WTC11 (cell line): ENCODE measurements around the gene COPE.

Experiments
- AFF4 ChIP-seq: sonication (generic); formaldehyde crosslinking; IDR thresholded peaks from 2 replicates; pipeline ENCODE4 v1.8.1; 2023; ENCODE audit warnings: mild to moderate bottlenecking, missing genetic modification reagents, borderline replicate concordance
- CTCF ChIP-seq: fragments of 200-600 bp; IDR thresholded peaks from 2 replicates; pipeline ENCODE4 v1.8.0; 2022; ENCODE audit warnings: antibody characterized with exemption
- NR3C1 ChIP-seq: sonication (generic); formaldehyde crosslinking; conservative IDR thresholded peaks from 2 replicates; pipeline ENCODE4 v1.8.1; 2023; ENCODE audit warnings: low read depth, mild to moderate bottlenecking, missing genetic modification reagents
- TP53 ChIP-seq: sonication (generic); formaldehyde crosslinking; IDR thresholded peaks from 2 replicates; pipeline ENCODE4 v1.8.1; 2023; ENCODE audit warnings: mild to moderate bottlenecking, missing genetic modification reagents
- ZNF121 ChIP-seq: sonication (generic); formaldehyde crosslinking; IDR thresholded peaks from 2 replicates; pipeline ENCODE4 v1.8.0; 2023; ENCODE audit warnings: missing genetic modification reagents
- TF ChIP-seq, protein P1 (sequence below): sonication (generic); formaldehyde crosslinking; IDR thresholded peaks from 2 replicates; pipeline ENCODE4 v1.8.1; 2023; ENCODE audit warnings: mild to moderate bottlenecking, missing genetic modification reagents

GRCh38 chr19:18943465-18943864 lies 24.3 kb upstream of the COPE start:
- TF ChIP-seq, protein P1, sequence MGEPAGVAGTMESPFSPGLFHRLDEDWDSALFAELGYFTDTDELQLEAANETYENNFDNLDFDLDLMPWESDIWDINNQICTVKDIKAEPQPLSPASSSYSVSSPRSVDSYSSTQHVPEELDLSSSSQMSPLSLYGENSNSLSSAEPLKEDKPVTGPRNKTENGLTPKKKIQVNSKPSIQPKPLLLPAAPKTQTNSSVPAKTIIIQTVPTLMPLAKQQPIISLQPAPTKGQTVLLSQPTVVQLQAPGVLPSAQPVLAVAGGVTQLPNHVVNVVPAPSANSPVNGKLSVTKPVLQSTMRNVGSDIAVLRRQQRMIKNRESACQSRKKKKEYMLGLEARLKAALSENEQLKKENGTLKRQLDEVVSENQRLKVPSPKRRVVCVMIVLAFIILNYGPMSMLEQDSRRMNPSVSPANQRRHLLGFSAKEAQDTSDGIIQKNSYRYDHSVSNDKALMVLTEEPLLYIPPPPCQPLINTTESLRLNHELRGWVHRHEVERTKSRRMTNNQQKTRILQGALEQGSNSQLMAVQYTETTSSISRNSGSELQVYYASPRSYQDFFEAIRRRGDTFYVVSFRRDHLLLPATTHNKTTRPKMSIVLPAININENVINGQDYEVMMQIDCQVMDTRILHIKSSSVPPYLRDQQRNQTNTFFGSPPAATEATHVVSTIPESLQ (CRISPR knock-in tag): no peak
- TF ChIP-seq CTCF: no peak
- no peak for TF ChIP-seq ZNF121 (CRISPR knock-in tag)
- TF ChIP-seq AFF4: no peak
- no peak for TF ChIP-seq NR3C1
- TF ChIP-seq TP53: no peak
